GM19193 (cell line): ENCODE measurements around the gene SBF1.
A peak's percentile ranks its signal among the peaks of the same experiment; 100 is the strongest.

ENCODE experiments used
- POLR2A ChIP-seq: IDR thresholded peaks from 4 replicates; pipeline ENCODE4 v1.6.1; 2011; ENCODE audit not compliant: insufficient read depth, insufficient read length; ENCODE audit errors: extremely low read depth

The SBF1 gene

DNA sequence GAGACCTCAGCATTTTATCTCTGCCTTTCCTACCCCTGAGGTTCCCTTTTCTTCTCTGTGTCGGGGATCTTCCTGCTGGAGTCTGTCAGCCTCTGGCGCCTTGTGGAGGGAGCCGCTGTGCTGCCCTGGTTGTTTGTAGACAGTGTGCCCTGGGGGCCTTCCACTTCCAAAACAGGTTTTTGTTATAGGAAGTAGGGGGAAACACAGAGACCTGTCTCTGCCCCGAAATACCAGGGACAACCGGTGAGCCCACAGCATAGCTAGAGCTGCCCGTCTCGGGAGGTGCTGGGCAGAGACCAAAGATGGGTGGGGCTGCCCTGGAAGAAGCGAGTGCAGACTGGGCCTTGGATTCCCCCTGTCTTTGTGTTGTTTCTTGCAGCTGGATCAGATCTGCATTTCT is 41.2 kb upstream of the SBF1 start:
- no peak for TF ChIP-seq POLR2A

DNA sequence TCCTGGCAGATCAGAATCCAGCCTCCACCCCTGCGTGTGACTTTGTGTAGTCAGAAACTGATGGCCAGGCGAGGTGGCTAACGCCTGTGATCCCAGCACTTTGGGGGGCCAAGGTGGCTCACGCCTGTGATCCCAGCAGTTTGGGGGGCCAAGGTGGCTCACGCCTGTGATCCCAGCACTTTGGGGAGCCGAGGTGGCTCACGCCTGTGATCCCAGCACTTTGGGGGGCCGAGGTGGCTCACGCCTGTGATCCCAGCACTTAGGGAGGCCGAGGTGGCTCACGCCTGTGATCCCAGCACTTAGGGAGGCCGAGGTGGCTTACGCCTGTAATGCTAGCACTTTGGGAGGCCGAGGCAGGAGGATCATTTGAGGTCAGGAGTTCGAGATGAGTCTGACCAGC is 38.3 kb upstream of the SBF1 start:
- TF ChIP-seq POLR2A = no peak

DNA sequence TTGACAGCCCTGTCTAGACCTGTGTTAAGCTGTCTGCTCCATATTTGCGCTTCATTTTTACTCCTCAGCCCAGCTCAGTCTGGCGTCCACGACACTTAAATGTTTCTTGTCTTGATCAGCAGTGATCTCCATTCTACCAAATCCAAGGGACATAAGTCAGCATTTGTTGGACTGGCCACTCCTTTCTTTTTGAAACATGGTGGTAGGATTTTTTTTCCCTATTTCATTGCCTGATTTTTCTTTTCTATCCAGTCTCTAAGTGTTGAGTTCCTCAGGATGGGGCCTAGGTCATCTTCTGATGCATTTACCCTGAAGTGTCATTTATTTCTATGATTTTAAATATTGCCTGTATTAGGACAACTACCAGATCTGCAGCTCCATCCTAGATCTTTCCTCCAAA is 34.1 kb upstream of the SBF1 start:
- TF ChIP-seq POLR2A = no peak

DNA sequence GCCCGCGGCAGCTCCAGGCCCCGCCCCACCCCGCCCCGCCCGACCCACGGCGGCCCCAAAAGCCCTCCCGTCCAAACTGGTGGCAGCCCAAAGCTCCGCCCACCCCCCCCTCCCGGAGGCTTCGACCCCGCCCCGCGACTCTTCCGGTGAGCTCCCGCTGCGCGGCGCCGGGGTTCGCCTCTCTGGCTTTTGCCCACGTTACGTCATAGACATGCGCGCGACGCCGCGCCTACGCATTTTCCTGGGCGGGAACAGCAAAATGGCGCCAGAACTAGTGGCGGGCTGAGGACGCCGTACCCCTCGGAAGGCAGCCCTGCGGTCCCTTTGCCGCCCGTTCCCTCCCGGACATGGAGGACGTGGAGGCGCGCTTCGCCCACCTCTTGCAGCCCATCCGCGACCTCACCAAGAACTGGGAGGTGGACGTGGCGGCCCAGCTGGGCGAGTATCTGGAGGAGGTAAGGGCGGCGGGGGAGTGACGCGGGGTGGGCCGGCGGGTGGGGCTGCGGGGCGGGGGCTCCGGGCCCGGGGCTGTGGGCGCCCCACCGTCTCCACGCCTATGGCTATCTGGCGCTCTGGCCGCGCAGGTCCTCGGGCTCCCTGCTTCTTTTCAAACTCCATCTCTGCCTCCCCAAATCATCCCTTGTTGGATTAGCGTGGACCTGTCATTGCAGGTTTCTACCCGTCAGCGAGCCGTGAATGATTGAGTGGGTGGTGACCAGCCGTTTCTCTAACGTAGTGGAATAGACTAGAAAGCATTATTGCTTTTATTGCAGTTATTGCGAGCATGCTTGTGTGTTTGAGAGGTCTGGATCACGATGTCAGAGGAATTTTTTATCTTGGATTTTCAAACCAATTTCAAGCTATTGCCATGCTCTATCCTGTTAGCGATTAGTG is 33.4 kb upstream of the SBF1 start, which contains the start of gene NCAPH2:
TSS of gene NCAPH2 (plus strand) at position 234 of the 894 bp plus-strand sequence. CDS start at position 348, 114 bp downstream.
- peak; percentile 88 for TF ChIP-seq POLR2A

DNA sequence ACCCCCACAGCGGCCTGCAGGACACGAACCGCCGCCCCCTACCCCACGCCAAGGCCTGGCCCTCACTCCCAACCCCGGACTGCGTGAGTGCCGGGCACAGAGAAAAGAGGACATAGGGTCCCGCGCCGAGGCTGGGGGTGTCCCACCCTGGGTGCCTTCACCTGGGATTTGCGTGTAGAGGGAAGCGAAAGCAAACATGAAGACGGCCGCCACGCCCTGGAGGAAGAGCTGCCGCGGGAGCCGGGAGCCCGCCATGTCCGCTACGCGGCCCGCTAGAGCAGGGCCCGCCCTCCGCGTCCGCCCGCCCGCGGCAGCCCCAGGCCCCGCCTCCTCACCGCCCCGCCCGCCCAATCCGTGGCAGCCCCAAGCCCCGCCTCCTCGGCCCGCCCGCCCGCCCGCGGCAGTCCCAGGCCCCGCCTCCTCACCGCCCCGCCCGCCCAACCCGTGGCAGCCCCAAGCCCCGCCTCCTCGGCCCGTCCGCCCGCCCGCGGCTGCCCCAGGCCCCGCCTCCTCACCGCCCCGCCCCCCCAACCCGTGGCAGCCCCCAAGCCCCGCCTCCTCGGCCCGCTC is 32.7 kb upstream of the SBF1 start, which contains the start of gene LMF2:
TSS of gene LMF2 (minus strand) at position 282 of the 570 bp plus-strand sequence. CDS start at position 255, 27 bp downstream.
- peak; percentile 69 for TF ChIP-seq POLR2A

DNA sequence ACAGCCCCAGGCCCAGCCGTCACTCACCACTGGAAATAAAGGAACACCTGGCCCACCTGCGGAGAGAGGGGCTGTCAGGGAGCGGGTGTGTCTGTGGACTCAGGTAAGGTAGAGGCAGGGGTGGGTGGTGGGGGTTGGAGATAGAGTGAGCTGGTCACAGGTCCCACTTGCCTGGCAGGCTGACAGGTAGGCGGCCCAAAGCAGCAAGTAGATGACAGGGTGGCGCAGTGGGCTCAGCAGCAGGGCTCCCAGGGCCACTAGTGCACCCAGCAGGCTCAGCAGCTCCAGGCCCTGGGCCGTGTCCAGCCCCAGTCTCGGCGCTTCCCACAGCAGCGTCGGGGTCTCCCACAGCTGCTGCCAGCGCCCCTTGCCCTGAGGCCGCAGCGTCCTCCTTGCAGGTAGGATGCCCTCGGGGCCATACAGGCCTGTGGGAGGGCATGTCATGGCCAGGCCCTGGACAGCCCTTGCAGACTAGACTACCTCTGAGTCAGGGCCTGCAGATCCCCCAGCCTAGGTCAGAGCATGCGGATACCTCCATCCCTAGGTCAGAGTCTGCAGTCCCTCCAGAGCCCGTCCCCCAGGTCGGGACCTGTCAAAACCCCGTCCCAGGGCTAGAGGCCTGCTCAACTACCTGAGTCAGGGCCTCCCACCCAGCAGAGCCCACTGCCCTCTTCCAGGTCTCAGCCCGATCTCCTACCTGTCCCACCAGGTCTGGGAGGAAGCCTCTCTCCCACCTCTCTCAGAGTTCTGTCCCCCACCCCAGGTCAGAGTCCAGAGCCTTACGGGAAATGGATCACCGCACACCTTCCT is 32.0 kb upstream of the SBF1 start:
- no peak for TF ChIP-seq POLR2A

DNA sequence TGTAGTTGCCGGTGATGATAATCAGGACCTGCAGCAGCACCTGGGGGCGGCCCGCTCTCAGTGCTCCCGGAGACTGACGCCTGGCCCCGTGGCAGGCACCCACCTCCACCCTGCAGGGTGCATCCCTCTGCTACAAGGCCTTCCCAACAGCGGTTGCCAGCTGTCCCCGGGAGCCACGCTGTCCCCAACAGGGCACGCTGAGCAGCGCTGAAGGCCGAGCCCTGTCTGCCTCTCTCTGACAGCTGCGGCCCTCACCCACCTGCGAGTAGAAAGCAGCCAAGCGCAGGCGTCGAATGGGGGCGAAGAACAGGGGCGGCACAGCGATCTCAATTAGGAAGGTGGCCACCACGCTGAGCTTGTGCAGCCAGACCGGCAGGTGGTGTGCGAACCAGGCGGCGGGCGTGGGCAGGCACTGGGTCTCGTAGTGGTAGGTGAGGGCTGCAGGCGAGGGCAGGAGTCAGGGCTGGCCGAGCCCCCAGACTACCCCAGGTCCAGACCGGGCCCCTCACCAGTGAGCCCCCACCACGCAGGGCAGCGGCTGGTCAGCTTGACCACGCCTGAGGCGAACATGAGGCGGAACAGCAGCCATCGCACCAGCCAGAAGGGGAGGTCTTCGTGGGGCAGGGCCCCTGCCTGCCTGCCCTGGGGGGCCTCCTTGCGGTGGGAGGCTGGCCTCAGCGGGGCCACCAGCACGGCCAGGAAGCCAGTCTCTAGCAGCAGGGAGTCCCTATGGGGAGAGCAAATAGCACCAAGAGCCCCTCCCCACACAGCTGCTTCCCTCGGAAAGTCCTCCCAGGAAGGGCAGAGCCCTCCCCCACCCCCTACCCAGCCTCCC is 31.2 kb upstream of the SBF1 start:
- no peak for TF ChIP-seq POLR2A

DNA sequence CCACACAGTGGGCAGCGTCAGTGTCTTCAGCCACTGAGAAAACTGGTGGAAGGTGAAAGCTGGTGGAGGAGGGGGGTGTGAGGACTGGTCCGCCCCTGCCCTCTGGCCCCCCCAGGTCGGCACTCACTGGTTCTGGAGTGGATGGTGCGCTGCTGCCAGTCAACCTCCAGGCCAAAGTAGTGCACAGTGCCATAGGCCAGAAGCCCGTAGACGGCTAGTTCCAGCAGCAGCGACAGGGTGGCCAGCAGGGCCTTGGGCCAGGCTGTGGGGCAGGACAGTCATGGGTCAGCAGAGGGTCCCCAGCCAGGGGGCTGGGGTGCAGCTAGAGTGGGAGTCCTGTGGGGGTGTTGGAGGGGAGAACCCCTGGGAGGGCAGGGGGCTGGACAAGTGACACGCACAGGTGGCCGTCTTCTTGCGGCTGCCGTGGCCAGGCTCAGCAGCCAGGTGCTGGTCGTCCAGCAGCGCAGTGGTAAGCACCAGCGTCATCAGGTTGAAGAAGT is 30.5 kb upstream of the SBF1 start:
- no peak for TF ChIP-seq POLR2A

DNA sequence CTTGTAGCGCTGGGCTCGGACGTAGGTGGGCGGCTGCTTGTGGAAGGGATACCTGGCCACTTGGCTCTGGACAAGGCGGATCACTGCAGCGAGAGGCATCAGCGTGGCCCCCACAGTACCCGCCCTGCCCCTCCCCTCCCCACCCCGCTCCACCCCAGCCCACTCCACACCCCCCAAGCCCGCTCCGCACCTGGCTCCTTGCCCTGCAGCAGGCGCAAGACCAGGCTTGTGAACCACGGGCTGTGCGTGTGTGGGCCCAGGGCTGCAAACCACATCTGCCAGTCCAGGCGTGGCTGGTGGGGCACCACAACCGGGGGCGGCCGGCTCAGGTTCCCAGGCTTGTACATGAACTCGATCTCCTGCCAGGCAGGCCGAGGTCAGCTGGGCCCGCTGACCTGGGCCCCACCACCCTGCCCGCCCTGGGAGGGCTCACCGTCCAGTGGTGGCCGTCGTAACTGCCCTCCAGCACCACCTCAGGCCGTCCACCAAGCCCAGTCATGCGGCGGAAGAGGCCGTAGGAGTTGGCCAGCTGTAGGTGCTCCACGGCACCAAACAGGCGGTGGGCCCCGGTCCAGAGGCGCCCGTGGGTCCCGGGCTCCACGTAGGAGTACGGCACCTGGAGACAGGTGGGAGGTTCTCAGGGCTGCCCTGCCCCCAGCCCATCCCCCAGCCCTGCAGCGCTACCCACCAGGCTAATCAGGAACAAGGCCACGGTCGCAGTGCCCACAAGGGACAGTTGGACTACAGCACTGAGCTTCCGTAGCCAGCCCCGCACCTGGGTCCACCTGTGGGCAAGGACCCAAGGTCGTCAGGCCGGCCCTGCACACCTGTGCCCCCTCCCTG is 29.8 kb upstream of the SBF1 start:
- no peak for TF ChIP-seq POLR2A

DNA sequence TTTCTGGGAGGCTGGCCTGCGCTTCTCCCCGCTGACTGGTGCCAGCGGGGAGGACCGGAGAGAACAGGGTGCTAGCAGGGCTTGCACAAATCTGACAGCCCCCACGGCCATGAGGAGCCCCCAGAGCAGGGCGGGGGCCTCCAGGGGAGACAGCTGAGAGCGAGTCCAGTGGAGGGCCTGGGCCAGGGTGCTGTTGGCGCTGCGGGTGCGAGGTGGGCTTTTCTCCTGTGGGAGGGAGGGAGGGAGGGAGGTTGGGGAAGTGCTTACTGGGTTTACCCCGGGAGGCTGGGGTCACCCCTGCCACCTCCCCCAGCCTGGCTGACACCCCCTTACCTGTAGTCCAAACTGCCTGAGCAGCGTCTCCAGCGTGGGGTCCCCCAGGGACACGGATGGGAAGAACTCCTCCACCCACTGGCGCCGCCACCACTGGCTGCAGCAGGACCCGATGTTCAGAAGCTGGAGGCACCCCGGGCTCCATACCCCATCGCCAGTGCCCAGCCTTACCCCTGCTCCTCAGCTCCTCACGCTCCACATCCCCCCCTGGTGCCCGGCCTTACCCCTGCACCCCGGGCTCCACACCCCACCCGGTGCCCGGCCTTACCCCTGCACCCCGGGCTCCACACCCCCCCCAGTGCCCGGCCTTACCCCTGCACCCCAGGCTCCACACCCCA is 28.8 kb upstream of the SBF1 start:
- no peak for TF ChIP-seq POLR2A

DNA sequence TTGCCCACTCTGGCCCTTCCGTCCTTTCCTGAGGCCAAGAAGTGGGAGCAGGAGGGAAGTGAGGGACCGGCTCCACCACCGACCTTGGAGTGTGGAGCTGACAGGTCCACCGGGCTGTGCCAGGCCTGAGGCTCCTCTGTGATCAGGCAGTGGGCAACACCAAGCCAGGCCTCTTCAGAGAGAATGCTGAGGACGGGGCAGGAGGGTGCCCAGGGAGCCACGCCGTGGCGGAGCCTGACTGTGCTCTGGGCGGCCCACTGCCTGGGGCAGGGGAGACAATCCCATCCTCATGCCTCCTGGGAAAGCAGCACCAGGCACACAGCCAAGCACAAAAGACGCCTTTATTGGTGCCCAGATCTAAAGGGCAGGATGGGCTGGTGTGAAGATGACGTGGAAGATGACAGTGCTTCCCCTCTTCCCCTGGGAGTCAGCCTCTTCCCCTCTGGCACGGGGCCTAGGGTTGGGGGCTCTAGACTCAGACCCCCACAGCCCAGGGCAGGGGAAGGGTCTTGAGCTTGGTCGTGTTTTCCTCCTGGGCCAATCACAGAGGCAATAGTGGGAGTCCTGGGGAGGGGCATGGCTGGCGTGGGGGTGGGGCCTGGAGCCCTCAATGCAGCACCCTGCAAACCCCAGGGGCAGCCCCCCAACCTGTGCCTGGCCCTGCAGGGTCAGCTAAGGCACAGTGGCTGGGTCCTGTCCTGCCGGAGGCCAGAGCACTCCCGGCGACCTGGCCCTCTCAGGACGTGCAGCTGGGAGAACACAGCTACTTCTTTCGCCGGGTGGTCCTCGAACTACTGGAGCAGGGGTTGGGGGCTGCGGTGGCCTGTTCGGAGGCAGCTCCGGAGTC is 28.0 kb upstream of the SBF1 start:
- TF ChIP-seq POLR2A = no peak

DNA sequence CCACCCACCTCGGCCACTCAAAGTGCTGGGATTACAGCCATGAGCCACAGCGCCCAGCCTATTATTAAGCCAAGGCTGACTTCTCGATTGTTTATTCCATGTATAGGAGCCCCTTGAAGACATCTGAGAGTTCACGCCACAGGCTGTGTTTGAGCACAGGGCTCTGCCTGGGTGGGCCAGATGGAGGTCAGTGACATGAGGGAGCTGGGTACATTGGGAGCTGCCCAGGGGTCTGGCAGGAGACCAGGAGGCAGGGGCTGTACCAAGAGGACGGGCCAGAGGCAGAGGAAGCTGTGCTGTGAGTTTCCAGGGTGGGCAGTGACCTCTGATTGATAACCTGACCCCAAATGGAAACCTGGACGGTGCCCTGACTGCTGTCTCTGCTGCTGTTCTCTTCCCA is 27.3 kb upstream of the SBF1 start:
- no peak for TF ChIP-seq POLR2A
